Stimulated activated CD8-positive, alpha-beta memory T cell treated with anti-CD3 and anti-CD28 coated beads, Interleukin-12 subunit alpha, Interleukin-12 subunit beta, amount 100 ng/mL, for 24 hours (primary cell): ENCODE measurements around the gene ACTN1.
"Not testable (repeated sequence)": the region's sequence is repeated elsewhere in the genome, so short reads cannot be mapped to it uniquely, and the experiment has no call there.

ENCODE experiments used
- DNase-seq: peaks from one replicate; pipeline ENCODE4 v3.0.0-alpha.2; 2020; ENCODE audit errors: extremely low read depth

The ACTN1 gene

GRCh38 chr14:68866991-68867533 lies 112.0 kb downstream of the ACTN1 start:
- no peak for DNase-seq

- no peak for DNase-seq
Observed at GRCh38 chr14:68865542-68865941, 113.6 kb downstream of the ACTN1 start.

- DNase-seq, result no peak
Observed at GRCh38 chr14:68864361-68864750, 114.7 kb downstream of the ACTN1 start.

- no peak for DNase-seq
Observed at GRCh38 chr14:68863610-68864360, 115.3 kb downstream of the ACTN1 start.

GRCh38 chr14:68862954-68863594 lies 116.0 kb downstream of the ACTN1 start:
- peak; percentile 31 for DNase-seq

GRCh38 chr14:68860771-68861170 lies 118.3 kb downstream of the ACTN1 start:
- DNase-seq, result no peak

- DNase-seq, result no peak
Observed at GRCh38 chr14:68857516-68858070, 121.5 kb downstream of the ACTN1 start.

- no peak for DNase-seq
Observed at GRCh38 chr14:68856572-68856971, 122.5 kb downstream of the ACTN1 start.

GRCh38 chr14:68854421-68854820 lies 124.7 kb downstream of the ACTN1 start:
- no peak for DNase-seq

- DNase-seq, result no peak
Observed at GRCh38 chr14:68853749-68854148, 125.4 kb downstream of the ACTN1 start.

- not testable (repeated sequence) for DNase-seq
Observed at GRCh38 chr14:68852493-68852892, 126.6 kb downstream of the ACTN1 start.

- no peak for DNase-seq
Observed at GRCh38 chr14:68851078-68851477, 128.0 kb downstream of the ACTN1 start.

- DNase-seq, result no peak
Observed at GRCh38 chr14:68849416-68849815, 129.7 kb downstream of the ACTN1 start.

- DNase-seq, result no peak
Observed at GRCh38 chr14:68848253-68848652, 130.8 kb downstream of the ACTN1 start.

GRCh38 chr14:68847640-68848039 lies 131.5 kb downstream of the ACTN1 start:
- DNase-seq, result not testable (repeated sequence)

GRCh38 chr14:68846466-68846865 lies 132.6 kb downstream of the ACTN1 start:
- DNase-seq, result no peak

GRCh38 chr14:68844210-68844545 lies 134.9 kb downstream of the ACTN1 start:
- no peak for DNase-seq

- peak; percentile 32 for DNase-seq
Observed at GRCh38 chr14:68843471-68844209, 135.5 kb downstream of the ACTN1 start.

- DNase-seq, result no peak
Observed at GRCh38 chr14:68842298-68842697, 136.8 kb downstream of the ACTN1 start.

GRCh38 chr14:68841016-68841809 lies 137.9 kb downstream of the ACTN1 start:
- no peak for DNase-seq

GRCh38 chr14:68840454-68840853 lies 138.6 kb downstream of the ACTN1 start:
- no peak for DNase-seq
